ENCODE measurements around the gene SESN3.
"Not testable (repeated sequence)": the region's sequence is repeated elsewhere in the genome, so short reads cannot be mapped to it uniquely, and the experiment has no call there.

SESN3 gene

DNA sequence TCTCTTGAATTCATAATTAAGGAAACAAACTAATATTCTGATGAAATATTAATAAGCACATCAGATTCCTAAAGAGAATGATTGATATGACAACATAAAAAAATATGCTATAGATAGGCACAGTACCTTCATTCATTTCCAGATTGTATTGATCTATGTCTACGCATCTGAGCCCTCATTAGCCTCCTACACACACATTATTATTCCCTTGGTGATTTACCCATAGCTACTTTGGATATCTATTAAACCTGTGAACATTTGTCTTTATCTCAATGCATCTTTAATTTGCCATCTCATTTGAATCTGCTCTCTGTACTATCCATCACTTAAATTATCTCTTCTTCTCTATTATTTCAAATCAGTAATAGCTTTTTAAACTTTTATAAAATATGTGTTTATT is 18.4 kb downstream of the SESN3 start:
- DNase-seq: no peak

- DNase-seq: not testable (repeated sequence)
Observed at GRCh38 chr11:95209535-95209934, 21.5 kb downstream of the SESN3 start.

GRCh38 chr11:95200781-95201457 is 30.1 kb downstream of the SESN3 start:
- DNase-seq: no peak

- DNase-seq: no peak
Observed at GRCh38 chr11:95195831-95196230, 35.2 kb downstream of the SESN3 start.

GRCh38 chr11:95193541-95193940 is 37.5 kb downstream of the SESN3 start:
- DNase-seq: no peak

GRCh38 chr11:95192717-95193116 is 38.3 kb downstream of the SESN3 start:
- no peak for DNase-seq

GRCh38 chr11:95187723-95188122 is 43.3 kb downstream of the SESN3 start:
- DNase-seq: no peak

DNA sequence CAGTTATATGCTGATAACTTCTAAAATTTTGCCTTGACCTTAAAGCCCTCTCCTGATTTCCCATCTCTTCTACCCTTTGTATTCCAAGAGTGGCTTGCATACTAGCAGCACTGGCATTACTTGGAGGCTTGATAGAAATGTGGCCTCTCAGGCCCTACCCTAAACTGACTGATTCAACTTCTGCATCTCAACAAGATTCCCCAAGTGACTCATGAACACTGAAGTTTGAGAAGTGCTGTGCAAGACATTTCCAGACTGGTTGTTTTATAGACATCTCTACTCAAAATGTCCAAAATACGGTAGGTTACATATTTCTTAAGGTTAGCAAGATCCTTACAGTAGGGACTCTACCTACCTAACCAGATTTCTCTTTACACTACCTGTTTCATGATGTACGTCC is 48.6 kb downstream of the SESN3 start:
- DNase-seq: no peak

GRCh38 chr11:95175818-95176380 is 55.1 kb downstream of the SESN3 start:
- DNase-seq: no peak

DNA sequence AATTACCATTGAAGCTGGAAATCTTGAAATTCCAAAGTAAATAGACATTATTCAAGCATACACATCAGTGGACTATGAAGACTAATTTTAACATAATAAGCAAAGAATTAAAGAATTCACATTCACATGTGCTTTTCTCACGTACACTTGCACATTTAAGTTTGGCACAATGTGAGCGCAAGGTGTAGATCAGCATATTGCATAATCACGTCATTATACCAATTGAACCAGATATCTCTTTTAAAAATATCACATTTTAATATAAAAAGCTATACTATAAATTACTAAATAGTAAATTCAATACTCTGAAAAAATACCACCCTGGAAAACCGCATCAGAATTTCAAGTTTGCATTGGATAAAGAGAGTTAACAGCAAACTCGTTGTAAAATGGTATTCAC is 60.7 kb downstream of the SESN3 start:
- no peak for DNase-seq

- DNase-seq: no peak
Observed at GRCh38 chr11:95166781-95167180, 64.2 kb downstream of the SESN3 start.

DNA sequence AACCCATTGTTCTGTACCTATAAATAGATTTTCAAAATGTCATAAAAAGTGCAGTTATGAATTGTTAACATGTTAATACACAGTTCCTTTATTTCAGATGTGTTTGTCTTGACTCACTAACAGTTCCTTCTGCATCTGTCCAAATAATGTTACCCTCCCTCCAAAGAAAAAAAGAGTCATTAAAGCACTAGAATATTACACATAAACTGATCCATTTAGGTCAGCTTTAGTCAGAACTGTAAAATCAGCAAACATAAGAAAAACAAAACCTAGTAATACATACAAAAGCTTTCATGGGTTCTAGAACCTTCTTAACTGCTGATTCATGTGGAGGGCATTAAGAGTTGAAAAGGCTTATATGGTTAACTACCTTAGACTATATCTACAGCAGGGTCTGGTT is 65.4 kb downstream of the SESN3 start:
- no peak for DNase-seq

GRCh38 chr11:95163106-95163505 is 67.9 kb downstream of the SESN3 start:
- DNase-seq: no peak

GRCh38 chr11:95161248-95161647 is 69.8 kb downstream of the SESN3 start:
- no peak for DNase-seq

GRCh38 chr11:95157824-95158223 is 73.2 kb downstream of the SESN3 start:
- DNase-seq: no peak

GRCh38 chr11:95156916-95157541 is 74.0 kb downstream of the SESN3 start:
- no peak for DNase-seq

DNA sequence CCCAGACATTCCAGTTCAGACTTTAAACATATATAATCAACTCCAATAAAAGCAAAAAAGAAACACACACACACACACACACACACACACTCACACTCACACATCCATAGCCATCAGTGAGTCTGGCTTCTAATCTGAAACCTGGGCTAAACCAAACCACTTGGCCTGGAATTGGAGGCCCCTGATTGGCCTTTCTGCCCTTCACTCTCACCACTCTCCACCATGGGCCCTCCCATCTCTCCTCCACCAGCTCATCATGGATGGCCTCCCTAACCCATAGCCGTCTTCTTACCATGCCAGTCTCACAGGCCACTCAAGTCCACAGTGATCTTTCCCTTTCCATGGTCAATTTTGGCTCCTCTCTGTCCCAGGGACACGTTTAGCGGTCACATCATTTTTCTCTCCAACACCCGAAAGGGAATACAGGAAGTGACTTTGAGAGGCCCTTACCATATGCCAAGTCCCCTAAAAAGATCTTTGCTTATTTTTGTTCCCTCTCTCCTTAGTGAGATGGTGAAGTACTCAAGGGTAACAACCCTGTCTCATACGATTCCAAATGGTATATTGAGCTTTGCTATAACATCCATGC is 74.8 kb downstream of the SESN3 start:
- DNase-seq: no peak

GRCh38 chr11:95155385-95155784 is 75.6 kb downstream of the SESN3 start:
- no peak for DNase-seq

- peak; percentile 47 for DNase-seq
Observed at GRCh38 chr11:95154514-95154913, 76.5 kb downstream of the SESN3 start.

DNA sequence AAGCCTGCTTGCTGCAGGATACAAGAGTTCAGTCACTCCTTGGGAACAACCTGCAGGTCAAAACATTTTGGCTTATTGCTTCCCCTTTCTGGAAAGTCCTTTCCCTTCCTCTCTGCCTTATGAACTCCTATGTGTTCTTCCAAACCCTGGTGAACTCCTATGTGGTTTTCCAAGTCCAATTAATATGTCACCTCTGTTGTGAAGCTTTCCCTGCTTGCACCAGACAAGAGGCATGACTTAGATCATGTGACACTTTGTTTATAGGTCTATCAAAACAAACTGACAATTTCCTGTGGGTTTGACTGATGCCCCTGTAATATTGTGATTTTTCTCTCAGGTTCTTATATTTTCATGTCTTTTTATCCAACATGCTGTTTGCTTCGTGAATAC is 77.2 kb downstream of the SESN3 start:
- DNase-seq: no peak

DNA sequence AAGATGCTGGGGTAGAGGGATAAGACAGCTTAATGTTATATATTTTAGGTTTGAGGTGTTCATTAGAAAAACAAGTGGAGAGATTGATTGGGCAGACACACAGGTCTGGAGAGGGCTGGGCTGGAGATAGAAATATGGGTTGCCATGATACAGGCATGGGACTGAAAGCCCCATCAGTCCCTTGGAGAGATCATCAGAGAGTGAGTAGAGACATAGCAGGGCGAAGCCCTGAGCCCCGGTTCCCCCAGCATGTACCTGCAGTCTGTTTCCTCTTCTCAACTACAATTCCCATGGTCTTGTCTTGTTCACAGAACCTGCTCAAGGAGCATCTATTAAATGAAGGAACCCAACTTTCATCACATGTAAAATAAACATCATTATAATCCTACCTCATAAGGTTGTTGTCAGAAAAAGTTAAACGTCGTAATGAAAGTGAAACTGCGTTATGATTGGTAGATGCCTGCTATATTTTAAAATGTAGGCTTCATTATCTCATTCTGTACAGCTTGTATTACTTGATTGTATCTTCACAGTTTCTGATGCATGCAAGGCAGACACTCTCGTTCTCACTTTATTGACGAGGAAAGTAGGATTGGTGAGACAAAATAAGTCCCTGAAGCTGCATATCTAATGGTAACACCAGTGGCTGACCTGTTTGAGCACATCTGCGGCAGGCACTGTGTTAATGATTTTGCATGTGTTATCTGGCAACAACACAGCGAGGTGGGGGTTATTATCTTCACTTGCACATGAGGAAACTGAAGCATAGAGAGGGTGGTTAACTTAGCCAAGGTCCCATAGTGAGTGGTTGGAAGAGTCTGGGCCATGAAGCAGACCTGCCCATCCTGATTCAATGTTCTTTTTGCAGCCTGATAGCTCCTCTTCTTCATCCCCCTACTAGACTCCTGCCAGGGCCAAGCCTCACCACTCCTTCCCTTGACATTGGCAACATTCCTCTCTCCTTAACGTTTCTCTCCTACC is 77.8 kb downstream of the SESN3 start:
- no peak for DNase-seq

- DNase-seq: peak; percentile 90
Observed at GRCh38 chr11:95150956-95151684, 79.9 kb downstream of the SESN3 start.

Data from 8988T (cell line).